HepG2 (cell line): Measurements from ENCODE around the gene AJUBA. TPM values are rescaled to one million over a fixed set of nuclear protein-coding genes. Genes with fewer than 3 reads are reported as not detected.

Experiments used
- ATAC-seq: fragments of 200-7000 bp; cut with Tn5 transposase; 3 replicates; pipeline ENCODE4 v1.9.1; 2020; ENCODE audit warnings: mild to moderate bottlenecking, moderate library complexity
- BruUV-seq: library from RNA; stranded (reverse); fragments of 400-500 nt; replicated peaks from 2 replicates; lab custom pipeline; 2021; lab: Mats Ljungman, UMichigan
- CTCF ChIA-PET: fragments of 300-600 bp; formaldehyde crosslinking; extraction: SDS; loops from one replicate; lab custom pipeline; 2021; ENCODE audit warnings: low total read pairs, inconsistent platforms, low intra/inter-chr PET ratio; lab: Yijun Ruan, JAX
- POLR2A ChIA-PET: fragments of 350-600 bp; sonication (Branson Sonifier 250); formaldehyde crosslinking; loops from one replicate; lab custom pipeline; 2020; ENCODE audit warnings: antibody characterized with exemption, inconsistent platforms; lab: Yijun Ruan, JAX
- DNase-seq: peaks from one replicate; pipeline ENCODE4 v3.0.0-alpha.2; 2015; ENCODE audit warnings: low spot score
- FAIRE-seq: peaks from 3 replicates; lab custom pipeline; 2011; peaks lifted over from hg19 to GRCh38; lab: Jason Lieb, UNC
- H2AFZ ChIP-seq: one replicate; pipeline ENCODE4 v1.6.1; 2011; ENCODE audit warnings: low read length, inconsistent platforms
- H3K27ac ChIP-seq: fragments of 300-600 bp; 3 replicates; pipeline ENCODE4 v1.8.0; 2011; ENCODE audit warnings: mixed run types, mild to moderate bottlenecking, mixed read lengths, low read length, inconsistent platforms; ENCODE audit not compliant: insufficient read depth; ENCODE audit errors: extremely low read length
- H3K27me3 ChIP-seq, 2 experiments: fragments of 200-600 bp in 1 of 2; 2 replicates in 1 of 2; 3 replicates in 1 of 2; pipeline versions ENCODE4 v1.6.0 to v1.8.0; 2011; ENCODE audit warnings: low read length in 2 of 2, mild to moderate bottlenecking in 2 of 2, moderate library complexity in 2 of 2, inconsistent platforms in 1 of 2; ENCODE audit not compliant: insufficient read depth in 2 of 2, control insufficient read depth in 1 of 2
- H3K36me3 ChIP-seq, 2 experiments: fragments of 200-600 bp in 1 of 2; replicated peaks in 1 of 2; 2 replicates in 1 of 2; 3 replicates in 1 of 2; pipeline versions ENCODE4 v1.5.1 to v1.8.0; 2011; ENCODE audit warnings: low read length in 2 of 2, inconsistent platforms in 1 of 2; ENCODE audit not compliant: insufficient read depth in 2 of 2, control insufficient read depth in 1 of 2
- H3K4me1 ChIP-seq: 2 replicates; pipeline ENCODE4 v1.5.1; 2012; ENCODE audit warnings: low read length, inconsistent platforms; ENCODE audit not compliant: insufficient read depth
- H3K4me2 ChIP-seq: 2 replicates; pipeline ENCODE4 v1.6.0; 2011; ENCODE audit warnings: low read depth, low read length, inconsistent platforms
- H3K4me3 ChIP-seq, 3 experiments: fragments of 200-600 bp in 1 of 3; sonication (generic), shearing (Covaris generic) in 1 of 3; replicated peaks in 1 of 3; 2 replicates each; pipeline ENCODE4 v1.5.1; 2011 to 2016; ENCODE audit warnings: low read length in 3 of 3, inconsistent platforms in 2 of 3, low read depth in 2 of 3, mild to moderate bottlenecking in 2 of 3, control low read depth in 1 of 3, mixed read lengths in 1 of 3; ENCODE audit not compliant: insufficient read depth in 1 of 3
- H3K79me2 ChIP-seq: one replicate; pipeline ENCODE4 v1.6.1; 2011; ENCODE audit warnings: low read length, inconsistent platforms; ENCODE audit not compliant: insufficient read depth
- H3K9ac ChIP-seq: 2 replicates; pipeline ENCODE4 v1.6.0; 2011; ENCODE audit warnings: mild to moderate bottlenecking, low read depth, low read length, inconsistent platforms; ENCODE audit not compliant: insufficient read depth
- H3K9me3 ChIP-seq: 2 replicates; pipeline ENCODE4 v1.5.1; 2012; ENCODE audit warnings: mild to moderate bottlenecking, low read length
- H4K20me1 ChIP-seq: 2 replicates; pipeline ENCODE4 v1.6.0; 2011; ENCODE audit warnings: inconsistent platforms, mild to moderate bottlenecking, low read length, moderate library complexity; ENCODE audit not compliant: insufficient read depth
- ETV5 ChIP-seq: IDR thresholded peaks from 2 replicates; pipeline ENCODE4 v1.6.1; 2018; ENCODE audit warnings: missing biosample characterization, missing genetic modification reagents, inconsistent platforms, borderline replicate concordance
- HIC2 ChIP-seq: sonication (generic); formaldehyde crosslinking; IDR thresholded peaks from 2 replicates; pipeline ENCODE4 v1.9.0; 2022; ENCODE audit warnings: low read depth, missing genetic modification reagents
- HIVEP1 ChIP-seq: sonication (generic); formaldehyde crosslinking; IDR thresholded peaks from 2 replicates; pipeline ENCODE4 v1.4.0; 2020; ENCODE audit warnings: mild to moderate bottlenecking, missing genetic modification reagents
- HOXA7 ChIP-seq: sonication (generic); formaldehyde crosslinking; IDR thresholded peaks from 2 replicates; pipeline ENCODE4 v1.8.1; 2022; ENCODE audit warnings: mild to moderate bottlenecking, missing genetic modification reagents, moderate library complexity
- PLSCR1 ChIP-seq: sonication (generic); formaldehyde crosslinking; IDR thresholded peaks from 2 replicates; pipeline ENCODE4 v1.5.0; 2020; ENCODE audit warnings: missing genetic modification reagents, mild to moderate bottlenecking, borderline replicate concordance
- TOE1 ChIP-seq: sonication (generic); formaldehyde crosslinking; IDR thresholded peaks from 2 replicates; pipeline ENCODE4 v1.4.0; 2020; ENCODE audit warnings: mild to moderate bottlenecking, missing genetic modification reagents
- UBTF ChIP-seq: sonication (generic); formaldehyde crosslinking; IDR thresholded peaks from 2 replicates; pipeline ENCODE4 v1.4.0; 2020; ENCODE audit warnings: mild to moderate bottlenecking, missing genetic modification reagents
- ZKSCAN8 ChIP-seq: IDR thresholded peaks from 2 replicates; pipeline ENCODE4 v1.6.1; 2016; ENCODE audit warnings: borderline replicate concordance, missing genetic modification reagents, missing compliant biosample characterization
- ZNF292 ChIP-seq: sonication (generic); formaldehyde crosslinking; IDR thresholded peaks from 2 replicates; pipeline ENCODE4 v1.8.1; 2022; ENCODE audit warnings: mild to moderate bottlenecking, low read depth, missing genetic modification reagents, borderline replicate concordance
- ZNF496 ChIP-seq: sonication (generic); formaldehyde crosslinking; IDR thresholded peaks from 2 replicates; pipeline ENCODE4 v1.8.1; 2023; ENCODE audit warnings: mild to moderate bottlenecking, moderate library complexity, missing genetic modification reagents; ENCODE audit not compliant: insufficient replicate concordance
- ZSCAN31 ChIP-seq: sonication (generic); formaldehyde crosslinking; IDR thresholded peaks from 2 replicates; pipeline ENCODE4 v1.5.0; 2020; ENCODE audit warnings: low read depth, mild to moderate bottlenecking, missing genetic modification reagents
- ZSCAN5A ChIP-seq: sonication (generic); formaldehyde crosslinking; IDR thresholded peaks from 2 replicates; pipeline ENCODE4 v1.8.0; 2022; ENCODE audit warnings: mild to moderate bottlenecking, missing genetic modification reagents, borderline replicate concordance
- WGBS: methylation state at CpG from one replicate; pipeline ENCODE4 v1.1.6; 2017; ENCODE audit warnings: low lambda C conversion rate; 5-methylcytosine and 5-hydroxymethylcytosine counted together
- in situ Hi-C: cut with HindIII; loops from 2 replicates; pipeline ENCODE4 v1.10.0; 2017; ENCODE audit warnings: low pct_unique_long_range_greater_than_20kb; ENCODE audit not compliant: extremely low pct_ligation_motif_present
- intact Hi-C: fragments of 100-400 bp; cut with micrococcal nuclease; formaldehyde crosslinking; loops from one replicate; pipeline ENCODE4 v1.10.0; 2022; ENCODE audit not compliant: unreplicated experiment
- polyA plus RNA-seq, 8 experiments: library from polyadenylated mRNA; depleted of rRNA in 3 of 8; stranded (reverse) in 7 of 8; unstranded in 1 of 8; fragments of >200 nt; fragmentation: Illumina TruSeq in 4 of 8; extraction: Trizol in 4 of 8; gene quantifications; 2 replicates each; pipeline versions ENCODE4 v1.2.1 to v1.2.3, GENCODE V29; 2011 to 2016; ENCODE audit warnings: low read depth in 4 of 8, missing spikeins in 1 of 8, mixed read lengths in 1 of 8; ENCODE audit not compliant: insufficient read depth in 1 of 8
- total RNA-seq, 5 experiments: library from RNA; depleted of rRNA; stranded (reverse); fragments of >200 nt; fragmentation: Illumina TruSeq; extraction: Trizol; gene quantifications; 2 replicates each; pipeline ENCODE4 v1.2.3, GENCODE V29; 2016; ENCODE audit warnings: low read depth in 1 of 5

AJUBA gene
- total and polyA plus RNA-seq, 2 of the 13 experiments (the other 11 are each of a cell fraction or from before 2014, with no cell fraction given) = 157 to 241 TPM

GRCh38 chr14:22981090-22981875, 1.1 kb downstream of the AJUBA start:
- WGBS = 2% methylated on average over 55 of the region's 76 CpGs
- BruUV-seq = TSS peak; percentile 62
- peak; percentile 93 for TF ChIP-seq UBTF (CRISPR knock-in tag)
- peak; percentile 68; the same call in 1 of the 2 replicates for TF ChIP-seq HIC2 (CRISPR knock-in tag)
- no peak for TF ChIP-seq PLSCR1
- TF ChIP-seq ZKSCAN8 (CRISPR knock-in tag) = 0 out of 2 replicates have a peak, but pooled peaks have one; percentile 9
- TF ChIP-seq ZSCAN5A (CRISPR knock-in tag) = no peak
- TF ChIP-seq HOXA7 (CRISPR knock-in tag) = no peak
- peak; percentile 75 for TF ChIP-seq ZNF292 (CRISPR knock-in tag)
- TF ChIP-seq ZNF496 (CRISPR knock-in tag) = no peak
- TF ChIP-seq ZSCAN31 (CRISPR knock-in tag) = peak; percentile 89
- TF ChIP-seq ETV5 (CRISPR knock-in tag) = no peak; the same call in 1 of the 2 replicates
- no peak for TF ChIP-seq TOE1 (CRISPR knock-in tag)
- no peak for TF ChIP-seq HIVEP1 (CRISPR knock-in tag)

More at GRCh38 chr14:22981090-22981875, 1.1 kb downstream of the AJUBA start:
- DNase-seq (no peak), ATAC-seq (peak; percentile 12), FAIRE-seq (no peak)
- POLR2A ChIA-PET = interaction anchor here (0.6 to 25.8 kb wide), 34 partner anchors 14 to 1134 kb away, joined by 3 to 1670 read pairs (median 10); partner anchors contain the start of genes ACIN1, C14orf119, CDH24 and DCAF11
- Histone ChIP-seq H3K4me2 (peak overlapping the region; percentile 99), H3K4me1 (peaks cover 75% of the 10 kb centered on the region), H4K20me1 (no peaks in the 10 kb centered on the region), H2AFZ (no peak overlapping the region), H3K9me3 (no peaks in the 10 kb centered on the region), H3K27ac (peak overlapping the region; percentile 91), H3K27me3 (no peaks in the 10 kb centered on the region; a peak in 1 of 5 replicates), H3K36me3 (peaks cover 7 to 17% of the 10 kb centered on the region in 2 experiments), H3K79me2 (peaks cover 61% of the 10 kb centered on the region), H3K4me3 (peak overlapping the region; percentile 86 to 98 (median 89)), H3K9ac (peak overlapping the region; percentile 98)
- intact Hi-C loops = loop anchor here (5.0 to 10.0 kb wide), 2 partner anchors 109 to 324 kb away; partner anchors contain the start of genes BCL2L2, LRP10 and PPP1R3E
- in situ Hi-C loops = no loop called here
- CTCF ChIA-PET = interaction anchor here (0.7 to 6.6 kb wide), 5 partner anchors 8 to 595 kb away, joined by 3 to 298 read pairs (median 3); partner anchors contain the start of gene CDH24
